SKM-1 treated with dmso at 0.1 percent for 144 hours (cell line): ENCODE results near the gene RCAN3.
"Not testable (repeated sequence)": the region's sequence is repeated elsewhere in the genome, so short reads cannot be mapped to it uniquely, and the experiment has no call there.

Experiments used
- DNase-seq: peaks from one replicate; lab custom pipeline; 2025; ENCODE audit not compliant: unreplicated experiment; lab: John Stamatoyannopoulos, UW

The RCAN3 gene

GRCh38 chr1:24508911-24509310 is 6.3 kb downstream of the RCAN3 start:
- DNase-seq: no peak

GRCh38 chr1:24513706-24514105 is 11.1 kb downstream of the RCAN3 start:
- no peak for DNase-seq

DNA sequence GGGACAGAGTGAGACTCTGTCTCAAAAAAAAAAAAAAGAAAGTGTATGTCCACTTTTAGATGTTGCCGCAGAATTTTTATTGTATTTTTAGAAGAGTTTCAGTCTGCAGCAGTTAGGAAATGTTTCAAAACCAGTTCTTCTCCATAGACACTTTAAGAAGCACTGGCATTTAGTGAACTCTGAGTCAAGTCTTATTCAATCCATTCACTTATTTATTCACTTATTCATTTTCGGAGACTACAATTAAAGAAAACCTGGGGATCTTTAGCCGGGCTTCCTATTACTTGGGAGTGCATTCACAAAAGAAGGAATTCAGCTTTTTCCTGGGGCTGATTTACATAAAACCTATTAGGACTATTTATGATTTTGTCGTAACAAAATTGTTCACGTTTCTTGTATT is 12.3 kb downstream of the RCAN3 start:
- DNase-seq: no peak

- not testable (repeated sequence) for DNase-seq
These were observed 13.1 kb downstream of the RCAN3 start for GRCh38 chr1:24515671-24516209.

GRCh38 chr1:24516506-24516905 is 13.9 kb downstream of the RCAN3 start:
- DNase-seq: no peak

GRCh38 chr1:24517898-24518297 is 15.3 kb downstream of the RCAN3 start:
- DNase-seq: no peak

GRCh38 chr1:24520282-24520681 is 17.6 kb downstream of the RCAN3 start:
- not testable (repeated sequence) for DNase-seq

DNA sequence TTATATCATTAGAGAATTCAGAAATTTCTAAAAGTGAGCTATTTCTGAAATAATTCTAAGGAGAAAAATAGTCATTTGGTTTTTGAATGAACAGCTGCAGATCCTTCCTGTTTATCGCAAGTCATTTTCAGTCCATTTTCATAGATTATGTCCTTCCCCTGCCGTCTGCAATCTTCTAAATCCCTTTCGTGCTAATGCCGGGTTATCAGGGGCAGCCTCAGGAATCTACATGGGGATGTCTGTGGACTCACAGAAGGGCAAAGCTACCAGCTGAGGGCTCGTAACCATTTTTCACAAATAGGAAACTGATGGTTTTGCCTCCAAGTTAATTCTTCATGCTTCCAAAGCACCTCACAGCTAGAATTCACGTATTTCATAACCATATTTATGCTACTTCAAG is 23.0 kb downstream of the RCAN3 start:
- no peak for DNase-seq

GRCh38 chr1:24526045-24526444 is 23.4 kb downstream of the RCAN3 start:
- no peak for DNase-seq

GRCh38 chr1:24526940-24527542 is 24.4 kb downstream of the RCAN3 start:
- DNase-seq: no peak

DNA sequence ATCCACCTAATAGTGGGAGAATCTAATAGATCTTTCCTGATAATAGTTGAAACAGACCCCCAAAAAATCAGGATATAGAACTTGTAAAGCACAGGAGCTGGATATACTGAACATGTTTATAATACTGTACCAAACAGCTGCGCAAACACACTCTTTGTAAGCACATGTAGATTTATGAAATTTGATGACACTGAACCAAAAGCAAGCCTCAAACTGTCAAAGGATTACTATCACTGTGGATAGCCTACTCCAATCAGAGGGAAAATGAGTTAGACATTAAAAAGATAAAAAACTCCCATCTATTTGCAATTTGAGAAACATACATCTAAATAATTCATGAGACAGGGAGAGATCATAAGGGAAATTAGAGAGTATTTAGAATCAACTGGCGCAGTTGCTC is 26.1 kb downstream of the RCAN3 start:
- DNase-seq: no peak

DNA sequence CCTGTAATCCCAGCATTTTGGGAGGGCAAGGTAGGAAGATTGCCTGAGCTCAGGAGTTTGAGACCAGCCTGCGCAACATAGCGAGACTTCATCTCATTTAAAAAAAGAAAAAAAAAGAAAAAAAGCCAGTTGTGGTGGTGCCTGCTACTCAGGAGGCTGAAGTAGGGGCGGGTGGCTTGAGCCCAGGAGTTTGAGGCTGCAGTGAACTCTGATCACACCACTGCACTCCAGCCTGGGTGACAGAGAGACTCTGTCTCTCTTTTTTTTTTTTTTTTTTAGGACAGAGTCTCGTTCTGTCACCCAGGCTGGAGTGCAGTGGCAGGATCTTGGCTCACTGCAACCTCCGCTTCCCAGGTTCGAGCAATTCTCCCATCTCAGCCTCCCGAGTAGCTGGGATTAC is 26.7 kb downstream of the RCAN3 start:
- not testable (repeated sequence) for DNase-seq

DNA sequence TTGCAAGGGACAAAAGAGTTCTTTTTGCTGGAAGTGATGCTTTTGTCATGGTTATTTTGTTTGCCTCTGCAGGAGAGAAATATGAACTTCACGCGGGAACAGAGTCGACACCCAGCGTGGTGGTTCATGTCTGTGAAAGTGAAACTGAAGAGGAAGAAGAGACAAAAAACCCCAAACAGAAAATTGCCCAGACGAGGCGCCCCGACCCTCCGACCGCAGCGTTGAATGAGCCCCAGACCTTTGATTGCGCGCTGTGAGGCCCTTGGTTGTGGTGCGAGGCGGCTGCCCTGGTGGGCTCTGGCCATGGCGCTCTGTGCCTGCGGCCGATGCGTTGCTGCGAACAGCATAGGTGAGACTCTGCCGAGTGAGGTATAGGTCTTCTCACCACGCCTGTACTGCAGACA is 32.4 kb downstream of the RCAN3 start:
- DNase-seq: no peak

GRCh38 chr1:24535778-24536177 is 33.1 kb downstream of the RCAN3 start:
- no peak for DNase-seq

DNA sequence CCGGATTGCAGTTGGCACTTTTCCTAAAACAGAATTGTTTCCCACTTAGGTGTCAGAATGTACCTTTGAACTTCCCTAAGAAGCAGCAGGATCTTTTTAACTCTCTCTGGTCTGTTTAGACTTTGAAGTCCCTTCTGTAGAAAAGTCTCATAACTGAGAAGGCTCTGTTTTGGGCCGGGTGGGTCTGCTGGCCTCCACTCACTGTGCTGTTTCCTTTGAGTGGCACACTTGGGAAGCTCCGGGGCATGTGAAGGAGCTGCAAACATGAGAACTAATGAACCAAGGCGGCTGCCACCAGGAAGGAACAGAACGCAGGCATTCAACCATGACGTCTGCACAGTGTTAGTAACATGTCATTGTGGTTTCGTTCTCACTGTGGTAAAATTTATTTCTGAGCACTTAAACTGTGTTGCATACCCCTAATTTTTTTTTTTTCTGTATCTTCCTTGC is 33.8 kb downstream of the RCAN3 start:
- DNase-seq: no peak

GRCh38 chr1:24540051-24540905 is 37.6 kb downstream of the RCAN3 start:
- DNase-seq: no peak

DNA sequence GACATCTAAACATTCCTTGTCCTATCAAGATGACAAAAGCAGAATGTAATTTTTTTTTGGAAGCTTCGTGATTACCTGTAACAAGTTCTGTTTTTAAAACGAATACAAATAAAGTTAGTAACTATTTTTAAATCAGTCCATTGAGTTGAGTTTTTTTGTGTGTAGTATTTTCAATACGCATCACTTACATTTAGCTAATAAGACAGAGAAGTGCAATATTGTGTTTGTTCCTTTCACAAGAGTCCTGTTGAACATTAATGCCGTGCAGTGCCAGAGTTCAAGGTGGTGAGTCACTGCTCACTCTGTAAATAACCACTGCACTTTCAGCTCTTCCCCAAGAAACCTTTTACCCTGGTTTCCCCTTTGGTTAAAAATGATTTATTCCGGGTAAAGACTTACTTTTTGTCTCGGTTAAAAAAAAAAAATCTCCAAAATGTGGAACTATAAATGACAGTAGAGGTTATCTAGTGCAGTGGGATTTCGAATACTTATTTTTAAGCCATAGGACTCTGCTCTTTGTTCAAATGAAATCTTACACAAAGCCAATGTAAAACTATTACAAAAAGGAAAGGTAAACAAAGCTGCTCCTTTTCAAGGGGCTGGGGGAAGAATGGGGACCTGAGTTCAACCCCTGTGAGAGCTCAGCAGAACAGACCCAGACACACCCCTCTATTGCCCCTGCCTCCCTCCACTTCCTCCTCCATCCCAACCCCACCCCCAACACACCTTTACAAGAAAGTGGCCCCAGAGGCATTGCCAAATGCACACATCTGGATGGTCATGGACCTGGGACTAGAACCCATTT is 38.5 kb downstream of the RCAN3 start:
- DNase-seq: no peak

DNA sequence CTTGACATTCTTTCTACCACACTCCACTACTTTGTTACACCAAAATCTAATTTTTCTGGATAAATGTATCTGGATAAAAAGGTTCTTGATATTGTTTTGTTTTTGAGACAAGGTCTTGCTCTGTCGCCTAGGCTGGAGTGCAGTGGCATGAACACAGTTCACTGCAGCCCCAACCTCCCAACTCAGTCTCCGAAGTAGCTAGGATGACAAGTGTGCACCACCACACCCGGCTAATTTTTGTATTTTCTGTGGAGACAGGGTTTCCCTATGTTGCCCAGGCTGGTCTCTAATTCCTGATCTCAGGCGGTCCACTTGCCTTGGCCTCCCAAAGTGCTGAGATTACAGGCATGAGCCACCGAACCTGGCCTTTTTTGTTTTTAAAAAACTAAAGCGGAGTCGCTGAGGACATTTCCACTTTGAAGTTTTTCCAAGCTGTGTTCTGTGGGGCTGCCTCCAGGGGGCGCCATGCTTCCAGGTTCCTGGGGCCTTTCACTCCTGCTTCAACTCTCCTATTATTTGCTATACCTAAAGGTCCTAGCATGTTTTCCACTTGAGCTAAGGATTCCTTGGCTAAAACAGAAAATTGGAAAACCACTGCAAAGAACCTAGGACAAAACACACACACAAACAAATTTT is 39.2 kb downstream of the RCAN3 start:
- DNase-seq: no peak

DNA sequence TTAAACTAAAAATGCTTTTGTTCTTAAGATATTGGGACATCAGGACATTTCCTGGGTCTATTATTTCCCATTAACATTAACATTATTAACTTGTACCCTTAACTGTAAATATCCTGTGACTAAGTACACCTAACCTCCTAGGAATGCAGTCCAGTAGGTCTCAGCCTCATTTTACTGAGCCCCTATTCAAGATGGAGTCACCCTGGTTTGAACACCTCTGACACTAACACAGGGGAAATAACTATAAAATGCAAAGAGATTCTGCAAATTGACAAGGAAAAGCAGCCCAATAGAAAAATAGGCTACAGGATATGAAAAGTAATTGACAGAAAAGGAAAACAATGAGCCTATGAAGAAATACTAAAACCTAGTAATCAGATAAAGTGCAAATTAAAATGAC is 41.6 kb downstream of the RCAN3 start:
- no peak for DNase-seq

- DNase-seq: no peak
These were observed 43.0 kb downstream of the RCAN3 start for GRCh38 chr1:24545662-24546061.

DNA sequence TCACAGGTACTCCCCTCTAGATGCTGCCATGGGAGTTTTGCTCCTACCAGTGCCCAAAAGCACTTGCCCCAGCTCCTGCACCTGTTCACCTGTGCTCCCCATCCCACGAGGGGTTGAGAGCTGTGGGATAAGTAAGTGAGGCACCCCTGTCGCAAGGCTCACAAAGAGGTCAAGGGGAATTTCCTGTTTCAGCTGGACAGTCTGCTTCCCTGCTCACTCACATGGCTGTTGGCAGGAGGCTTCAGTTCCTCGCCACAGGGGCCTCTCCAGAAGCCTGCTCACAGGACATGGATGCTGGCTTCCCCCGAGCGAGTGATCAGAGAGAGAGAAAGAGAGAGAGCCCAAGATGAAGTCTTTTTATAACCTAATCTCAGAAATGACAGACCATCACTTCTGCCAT is 44.6 kb downstream of the RCAN3 start:
- DNase-seq: no peak
